Aortic smooth muscle cell (primary cell): ENCODE measurements around the gene DEFB119. TPM values are rescaled to one million over a fixed set of nuclear protein-coding genes. Genes with fewer than 3 reads are reported as not detected.

Source experiments
- total RNA-seq: library from RNA; depleted of rRNA; stranded (reverse); fragments of >200 nt; gene quantifications from 2 replicates; pipeline ENCODE4 v1.2.3, GENCODE V29; 2014

DEFB119 gene
- total RNA-seq = not detected in 2 replicates

GRCh38 chr20:31390490-31390889, at the start of gene DEFB119:
Gene DEFB119 (minus strand): TSS chr20:31390590. CDS start chr20:31390483, 107 bp downstream.

GRCh38 chr20:31406115-31406514, 15.7 kb upstream of the DEFB119 start, which contains the start of gene DEFB121:
Gene DEFB121 (minus strand): TSS chr20:31406215. CDS start chr20:31406152, 63 bp downstream.

GRCh38 chr20:31368301-31368700, 22.1 kb downstream of the DEFB119 start, which contains the start of gene DEFB118:
Gene DEFB118 (plus strand): TSS chr20:31368601. CDS start chr20:31368651, 50 bp downstream.

Other genes with a start within 250 kb of the DEFB119 start
- not detected in 2 replicates for gene DEFB115, start 132.9 kb downstream of the DEFB119 start, total RNA-seq
- not detected in 2 replicates for gene DEFB116, start 82.0 kb downstream of the DEFB119 start, total RNA-seq
- not detected in 2 replicates for gene DEFB118, start 22.0 kb downstream of the DEFB119 start, total RNA-seq
- not detected in 2 replicates for gene DEFB121, start 15.6 kb upstream of the DEFB119 start, total RNA-seq
- gene DEFB123, start 50.0 kb upstream of the DEFB119 start, total RNA-seq = not detected in 2 replicates
- gene DEFB124, start 84.5 kb upstream of the DEFB119 start, total RNA-seq = not detected in 2 replicates
- gene REM1, start 84.7 kb upstream of the DEFB119 start, total RNA-seq = 1.7 and 1.8 TPM in 2 replicates
- 71.5 and 72.6 TPM in 2 replicates for gene HM13, start 123.9 kb upstream of the DEFB119 start, total RNA-seq
- gene ID1, start 214.7 kb upstream of the DEFB119 start, total RNA-seq = 189 and 395 TPM in 2 replicates
- gene COX4I2, start 247.3 kb upstream of the DEFB119 start, total RNA-seq = not detected in 2 replicates